Activated T-helper 17 cell treated with anti-CD3 and anti-CD28 coated beads, Interleukin-2, amount 50 U/mL, for 72 hours (primary cell): ENCODE results near the gene CXCL9. TPM values are rescaled to one million over a fixed set of nuclear protein-coding genes. Genes with fewer than 3 reads are reported as not detected.
"Not testable (repeated sequence)": the region's sequence is repeated elsewhere in the genome, so short reads cannot be mapped to it uniquely, and the experiment has no call there.

ENCODE experiments used
- ATAC-seq: fragments of 150-1000 bp; cut with Tn5 transposase; replicated peaks from 2 replicates; pipeline ENCODE4 v1.10.0; 2021; ENCODE audit warnings: mild to moderate bottlenecking, moderate library complexity
- H3K27ac Mint-ChIP-seq: one replicate; pipeline ENCODE4 v1.8.0; 2022; ENCODE audit warnings: mixed read lengths
- H3K27me3 Mint-ChIP-seq: one replicate; pipeline ENCODE4 v1.8.0; 2022; ENCODE audit warnings: mixed read lengths
- H3K36me3 Mint-ChIP-seq: one replicate; pipeline ENCODE4 v1.8.0; 2022; ENCODE audit warnings: low read depth, mild to moderate bottlenecking, mixed read lengths
- H3K4me1 Mint-ChIP-seq: one replicate; pipeline ENCODE4 v1.8.0; 2022; ENCODE audit warnings: mixed read lengths
- H3K4me3 Mint-ChIP-seq: one replicate; pipeline ENCODE4 v1.8.0; 2022; ENCODE audit warnings: mild to moderate bottlenecking, mixed read lengths
- H3K9me3 Mint-ChIP-seq: one replicate; pipeline ENCODE4 v1.8.0; 2022; ENCODE audit warnings: mixed read lengths
- total RNA-seq, 2 donors: library from RNA; stranded (reverse); gene quantifications; one replicate each; pipeline ENCODE4 v1.2.3, GENCODE V29; 2022

CXCL9 gene
- total RNA-seq, 2 donors from 2014 or later, result 0.45 to 3.4 TPM

- H3K9me3 Mint-ChIP-seq, result no peaks in the 10 kb centered on the region
- no peak overlapping the region for H3K27ac Mint-ChIP-seq
- no peak for ATAC-seq
- peaks cover 21% of the 10 kb centered on the region for H3K27me3 Mint-ChIP-seq
- H3K4me3 Mint-ChIP-seq, result no peak overlapping the region
- no peaks in the 10 kb centered on the region for H3K36me3 Mint-ChIP-seq
- H3K4me1 Mint-ChIP-seq, result no peaks in the 10 kb centered on the region
Observed at GRCh38 chr4:76001700-76002099, 5.6 kb downstream of the CXCL9 start.

- H3K27ac Mint-ChIP-seq, result no peak overlapping the region
- H3K36me3 Mint-ChIP-seq, result no peaks in the 10 kb centered on the region
- H3K27me3 Mint-ChIP-seq, result peaks cover 13% of the 10 kb centered on the region
Observed at GRCh38 chr4:76000279-76000678, 7.0 kb downstream of the CXCL9 start.

GRCh38 chr4:75998525-75999147, 8.7 kb downstream of the CXCL9 start:
- H3K36me3 Mint-ChIP-seq, H3K9me3 Mint-ChIP-seq, H3K27ac Mint-ChIP-seq, H3K4me3 Mint-ChIP-seq, H3K4me1 Mint-ChIP-seq, ATAC-seq, H3K27me3 Mint-ChIP-seq: not testable (repeated sequence)

More at GRCh38 chr4:76000279-76000678, 7.0 kb downstream of the CXCL9 start:
- Mint-ChIP-seq H3K4me1 (no peaks in the 10 kb centered on the region), H3K9me3 (no peaks in the 10 kb centered on the region), H3K4me3 (no peak overlapping the region)
- ATAC-seq, result no peak

- H3K9me3 Mint-ChIP-seq, result no peaks in the 10 kb centered on the region
- H3K4me1 Mint-ChIP-seq, result no peaks in the 10 kb centered on the region
- H3K27ac Mint-ChIP-seq, result no peak overlapping the region
- no peak overlapping the region for H3K4me3 Mint-ChIP-seq
- ATAC-seq, result no peak
- H3K27me3 Mint-ChIP-seq, result peaks cover 4% of the 10 kb centered on the region
- no peaks in the 10 kb centered on the region for H3K36me3 Mint-ChIP-seq
Observed at GRCh38 chr4:75997946-75998345, 9.4 kb downstream of the CXCL9 start.

DNA sequence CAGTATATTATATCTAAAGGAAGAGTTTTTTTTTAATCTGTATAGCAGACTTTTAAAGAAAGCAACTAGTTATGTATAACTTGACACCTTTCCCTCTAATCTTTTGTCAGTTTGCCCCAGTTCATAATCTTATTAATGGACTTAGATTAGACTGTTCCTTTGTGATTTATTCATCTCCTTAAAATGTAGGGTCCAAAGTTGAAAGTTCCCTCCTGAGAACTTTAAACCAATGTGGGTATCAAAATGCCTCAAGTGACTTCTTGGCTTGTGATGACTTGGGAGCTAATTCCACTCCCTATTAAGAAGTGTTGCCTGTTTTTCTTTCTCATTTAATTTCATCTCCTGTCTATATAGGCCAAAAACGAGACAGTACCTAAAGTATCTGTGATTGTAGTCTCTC, 10.2 kb downstream of the CXCL9 start:
- Mint-ChIP-seq H3K9me3 (no peaks in the 10 kb centered on the region), H3K27me3 (no peaks in the 10 kb centered on the region), H3K4me1 (no peaks in the 10 kb centered on the region), H3K36me3 (no peaks in the 10 kb centered on the region), H3K4me3 (no peak overlapping the region), H3K27ac (no peak overlapping the region)
- no peak for ATAC-seq

GRCh38 chr4:75995727-75996126, 11.6 kb downstream of the CXCL9 start:
- no peaks in the 10 kb centered on the region for H3K9me3 Mint-ChIP-seq
- no peak overlapping the region for H3K27ac Mint-ChIP-seq
- no peak for ATAC-seq
- H3K4me3 Mint-ChIP-seq, result no peak overlapping the region
- H3K27me3 Mint-ChIP-seq, result no peaks in the 10 kb centered on the region
- H3K36me3 Mint-ChIP-seq, result no peaks in the 10 kb centered on the region
- H3K4me1 Mint-ChIP-seq, result no peaks in the 10 kb centered on the region

GRCh38 chr4:75992462-75992861, 14.8 kb downstream of the CXCL9 start:
- Mint-ChIP-seq H3K36me3 (peaks cover 9% of the 10 kb centered on the region), H3K27me3 (no peaks in the 10 kb centered on the region), H3K9me3 (no peaks in the 10 kb centered on the region), H3K4me1 (peaks cover 21% of the 10 kb centered on the region), H3K4me3 (no peak overlapping the region), H3K27ac (no peak overlapping the region)
- no peak for ATAC-seq

GRCh38 chr4:75989846-75990528, 17.3 kb downstream of the CXCL9 start:
- Mint-ChIP-seq H3K27me3 (no peaks in the 10 kb centered on the region), H3K4me3 (peak overlapping the region; percentile 85), H3K9me3 (no peaks in the 10 kb centered on the region), H3K36me3 (peaks cover 15% of the 10 kb centered on the region), H3K4me1 (peaks cover 26% of the 10 kb centered on the region), H3K27ac (peak overlapping the region; percentile 86)
- ATAC-seq, result no peak

GRCh38 chr4:75985116-75985515, 22.2 kb downstream of the CXCL9 start:
- no peaks in the 10 kb centered on the region for H3K27me3 Mint-ChIP-seq
- no peak for ATAC-seq
- no peak overlapping the region for H3K27ac Mint-ChIP-seq
- H3K36me3 Mint-ChIP-seq, result peaks cover 39% of the 10 kb centered on the region
- peaks cover 26% of the 10 kb centered on the region for H3K4me1 Mint-ChIP-seq
- no peak overlapping the region for H3K4me3 Mint-ChIP-seq
- H3K9me3 Mint-ChIP-seq, result no peaks in the 10 kb centered on the region

DNA sequence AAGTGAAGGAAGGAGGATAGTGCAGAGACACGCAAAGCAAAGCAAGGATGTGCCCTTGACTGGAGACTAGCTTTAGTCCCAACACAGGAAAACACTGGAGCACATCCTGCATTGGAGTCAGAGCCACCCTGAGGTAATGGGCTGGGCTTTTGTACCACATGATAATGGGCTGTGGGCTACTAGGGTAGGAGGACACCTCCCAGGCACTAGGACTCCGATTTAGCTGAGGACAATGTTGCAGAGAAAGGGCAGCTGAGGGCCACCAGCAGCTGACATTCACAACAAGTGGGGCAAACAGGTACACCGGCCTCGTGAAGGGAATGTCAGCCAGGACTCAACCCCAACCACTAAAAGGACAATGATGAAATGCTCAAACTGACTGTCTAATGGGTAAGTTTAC, 26.7 kb downstream of the CXCL9 start:
- Mint-ChIP-seq H3K4me3 (no peak overlapping the region), H3K9me3 (no peaks in the 10 kb centered on the region), H3K4me1 (no peaks in the 10 kb centered on the region), H3K27ac (no peak overlapping the region), H3K36me3 (peaks cover 69% of the 10 kb centered on the region), H3K27me3 (no peaks in the 10 kb centered on the region)
- ATAC-seq, result no peak

- H3K9me3 Mint-ChIP-seq, result no peaks in the 10 kb centered on the region
- no peaks in the 10 kb centered on the region for H3K27me3 Mint-ChIP-seq
- no peak overlapping the region for H3K27ac Mint-ChIP-seq
- ATAC-seq, result no peak
- no peaks in the 10 kb centered on the region for H3K4me1 Mint-ChIP-seq
- no peak overlapping the region for H3K4me3 Mint-ChIP-seq
- peaks cover 97% of the 10 kb centered on the region for H3K36me3 Mint-ChIP-seq
Observed at GRCh38 chr4:75976177-75976576, 31.1 kb downstream of the CXCL9 start.

DNA sequence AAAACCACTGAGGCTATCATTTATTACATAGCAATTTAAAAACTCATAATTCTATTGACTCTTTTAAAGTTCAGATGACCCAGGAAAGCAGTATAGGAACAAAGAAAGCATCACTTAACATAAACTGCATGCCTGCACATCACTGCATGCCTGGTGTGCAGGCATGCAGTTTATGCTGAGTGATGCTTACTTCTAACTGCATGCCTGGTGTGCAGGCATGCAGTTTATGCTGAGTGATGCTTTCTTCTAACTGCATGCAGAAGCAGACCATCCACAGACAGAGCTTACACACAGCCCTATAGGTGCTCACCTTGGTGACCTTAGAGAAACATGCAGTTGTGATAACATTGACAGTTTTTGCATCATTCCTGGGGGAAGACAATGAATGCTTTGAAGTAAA, 33.5 kb downstream of the CXCL9 start:
- H3K27me3 Mint-ChIP-seq, result no peaks in the 10 kb centered on the region
- no peak overlapping the region for H3K27ac Mint-ChIP-seq
- no peaks in the 10 kb centered on the region for H3K4me1 Mint-ChIP-seq
- no peaks in the 10 kb centered on the region for H3K9me3 Mint-ChIP-seq
- peaks cover 98% of the 10 kb centered on the region for H3K36me3 Mint-ChIP-seq
- ATAC-seq, result no peak
- H3K4me3 Mint-ChIP-seq, result no peak overlapping the region

DNA sequence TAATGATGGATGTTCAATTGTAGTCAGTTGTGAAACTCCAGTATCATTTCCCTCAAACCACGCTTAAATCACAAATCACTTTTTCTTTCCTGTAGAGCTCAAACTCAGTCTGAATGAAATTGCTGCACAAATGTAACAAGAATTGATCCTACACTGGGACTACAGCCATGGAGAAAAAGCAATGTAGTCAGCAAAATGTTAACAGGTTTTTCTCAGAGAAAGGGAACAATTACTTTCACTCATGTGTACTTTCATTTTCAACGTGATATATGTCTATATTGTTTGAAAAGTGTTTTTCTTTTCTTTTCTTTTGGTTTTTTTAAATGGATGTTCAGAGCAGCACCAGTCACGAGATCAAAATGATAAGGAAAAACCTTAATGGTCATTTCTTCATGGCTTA, 39.2 kb downstream of the CXCL9 start:
- H3K27ac Mint-ChIP-seq, result no peak overlapping the region
- no peaks in the 10 kb centered on the region for H3K27me3 Mint-ChIP-seq
- no peaks in the 10 kb centered on the region for H3K9me3 Mint-ChIP-seq
- H3K36me3 Mint-ChIP-seq, result peaks cover 100% of the 10 kb centered on the region
- H3K4me3 Mint-ChIP-seq, result no peak overlapping the region
- no peak for ATAC-seq
- H3K4me1 Mint-ChIP-seq, result no peaks in the 10 kb centered on the region

GRCh38 chr4:75963558-75963957, 43.8 kb downstream of the CXCL9 start:
- Mint-ChIP-seq H3K27ac (no peak overlapping the region), H3K4me1 (no peaks in the 10 kb centered on the region), H3K4me3 (no peak overlapping the region)

GRCh38 chr4:75962072-75962471, 45.2 kb downstream of the CXCL9 start:
- H3K27me3 Mint-ChIP-seq, H3K4me1 Mint-ChIP-seq, H3K9me3 Mint-ChIP-seq, H3K4me3 Mint-ChIP-seq, H3K27ac Mint-ChIP-seq, ATAC-seq: not testable (repeated sequence)
- peaks cover 100% of the 10 kb centered on the region for H3K36me3 Mint-ChIP-seq

More at GRCh38 chr4:75963558-75963957, 43.8 kb downstream of the CXCL9 start:
- no peak for ATAC-seq
- peaks cover 100% of the 10 kb centered on the region for H3K36me3 Mint-ChIP-seq
- no peaks in the 10 kb centered on the region for H3K9me3 Mint-ChIP-seq
- no peaks in the 10 kb centered on the region for H3K27me3 Mint-ChIP-seq
